CD14-positive monocyte (primary cell): ENCODE measurements around the gene LAMA4. TPM values are rescaled to one million over a fixed set of nuclear protein-coding genes. Genes with fewer than 3 reads are reported as not detected.

Source experiments
- DNase-seq, 3 donors: peaks; one replicate each; pipeline ENCODE4 v3.0.0-alpha.2; 2011 to 2022
- H2AFZ ChIP-seq: 2 replicates; pipeline ENCODE4 v1.6.0; 2012; ENCODE audit warnings: mild to moderate bottlenecking, low read depth, low read length, inconsistent platforms; ENCODE audit not compliant: insufficient read depth, poor library complexity, severe bottlenecking
- H3K27ac ChIP-seq, 2 donors: 1 replicate in 1 of 2; 2 replicates in 1 of 2; pipeline ENCODE4 v1.5.1; 2012 to 2013; ENCODE audit warnings: low read length in 2 of 2, control low read depth in 1 of 2, inconsistent platforms in 1 of 2, low read depth in 1 of 2, mild to moderate bottlenecking in 1 of 2
- H3K27me3 ChIP-seq, 2 donors: one replicate each; pipeline versions ENCODE4 v1.6.0 to v1.6.1; 2011 to 2013; ENCODE audit warnings: low read length in 2 of 2; ENCODE audit not compliant: control insufficient read depth in 2 of 2, insufficient read depth in 2 of 2
- H3K36me3 ChIP-seq, 2 donors: replicated peaks in 1 of 2; 1 replicate in 1 of 2; 2 replicates in 1 of 2; pipeline versions ENCODE4 v1.5.1 to v1.6.1; 2012 to 2013; ENCODE audit warnings: low read length in 2 of 2, control low read depth in 1 of 2, inconsistent platforms in 1 of 2, mild to moderate bottlenecking in 1 of 2; ENCODE audit not compliant: insufficient read depth in 2 of 2, control insufficient read depth in 1 of 2
- H3K4me1 ChIP-seq, 2 donors: 1 replicate in 1 of 2; 2 replicates in 1 of 2; pipeline versions ENCODE4 v1.5.1 to v1.6.1; 2012 to 2013; ENCODE audit warnings: low read length in 2 of 2, control low read depth in 1 of 2, inconsistent platforms in 1 of 2, mild to moderate bottlenecking in 1 of 2, moderate library complexity in 1 of 2; ENCODE audit not compliant: insufficient read depth in 2 of 2, control insufficient read depth in 1 of 2
- H3K4me2 ChIP-seq: replicated peaks from 2 replicates; pipeline ENCODE3; 2012; ENCODE audit warnings: low read length, moderate library complexity, mild to moderate bottlenecking; ENCODE audit not compliant: poor library complexity, severe bottlenecking; ENCODE audit errors: extremely low read depth
- H3K4me3 ChIP-seq, 3 experiments: fragments of 200-600 bp in 1 of 3; sonication (generic) in 1 of 3; replicated peaks in 1 of 3; 1 replicate in 2 of 3; 2 replicates in 1 of 3; pipeline ENCODE4 v1.5.1; 2011 to 2013; ENCODE audit warnings: low read length in 3 of 3, mild to moderate bottlenecking in 3 of 3, control low read depth in 2 of 3, low read depth in 2 of 3, inconsistent platforms in 1 of 3, moderate library complexity in 1 of 3
- H3K79me2 ChIP-seq: 2 replicates; pipeline ENCODE4 v1.6.0; 2012; ENCODE audit warnings: mild to moderate bottlenecking, control low read depth, inconsistent platforms, low read length, moderate library complexity; ENCODE audit not compliant: insufficient read depth
- H3K9ac ChIP-seq: 2 replicates; pipeline ENCODE4 v1.6.0; 2017; ENCODE audit warnings: low read length, mild to moderate bottlenecking; ENCODE audit not compliant: insufficient read depth, poor library complexity, severe bottlenecking
- H3K9me3 ChIP-seq, 2 donors: replicated peaks in 1 of 2; 1 replicate in 1 of 2; 2 replicates in 1 of 2; pipeline versions ENCODE4 v1.5.1 to v1.6.1; 2012 to 2013; ENCODE audit warnings: low read length in 2 of 2, control low read depth in 1 of 2; ENCODE audit not compliant: control insufficient read depth in 1 of 2, insufficient read depth in 1 of 2
- H4K20me1 ChIP-seq: 2 replicates; pipeline ENCODE4 v1.6.0; 2012; ENCODE audit warnings: mild to moderate bottlenecking, low read length, control low read depth, moderate library complexity; ENCODE audit not compliant: insufficient read depth
- H3K27ac Mint-ChIP-seq, 7 donors: one replicate each; pipeline ENCODE4 v1.8.0; 2020; ENCODE audit warnings: mild to moderate bottlenecking in 7 of 7, mixed read lengths in 7 of 7, moderate library complexity in 6 of 7, inconsistent platforms in 2 of 7
- H3K27me3 Mint-ChIP-seq, 3 donors: one replicate each; pipeline ENCODE4 v1.8.0; 2021 to 2022; ENCODE audit warnings: low read depth in 3 of 3, mild to moderate bottlenecking in 3 of 3, mixed read lengths in 3 of 3, moderate library complexity in 3 of 3, inconsistent platforms in 1 of 3
- H3K36me3 Mint-ChIP-seq, 2 donors: one replicate each; pipeline ENCODE4 v1.8.0; 2020; ENCODE audit warnings: mixed read lengths in 2 of 2, inconsistent platforms in 1 of 2, mild to moderate bottlenecking in 1 of 2
- H3K4me1 Mint-ChIP-seq: one replicate; pipeline ENCODE4 v1.8.0; 2020; ENCODE audit warnings: mild to moderate bottlenecking, mixed read lengths
- H3K4me3 Mint-ChIP-seq, 2 donors: one replicate each; pipeline ENCODE4 v1.8.0; 2020; ENCODE audit warnings: mild to moderate bottlenecking in 2 of 2, mixed read lengths in 2 of 2, moderate library complexity in 1 of 2
- H3K9me3 Mint-ChIP-seq, 7 donors: one replicate each; pipeline ENCODE4 v1.8.0; 2020 to 2022; ENCODE audit warnings: mixed read lengths in 7 of 7, mild to moderate bottlenecking in 6 of 7, moderate library complexity in 6 of 7, inconsistent platforms in 2 of 7
- WGBS: methylation state at CpG from one replicate; pipeline ENCODE4 v1.1.5; 2013; ENCODE audit warnings: missing lambda C conversion rate; ENCODE audit not compliant: insufficient coverage; 5-methylcytosine and 5-hydroxymethylcytosine counted together
- intact Hi-C, 2 donors: fragments of 100-400 bp; cut with micrococcal nuclease; formaldehyde crosslinking; loops; one replicate each; pipeline versions ENCODE4 v1.15.0 to v1.15.1; 2023
- polyA plus RNA-seq, 3 donors: library from polyadenylated mRNA; depleted of rRNA in 1 of 3; unstranded in 2 of 3; stranded (reverse) in 1 of 3; fragments of 300-500 nt in 2 of 3; fragments of >200 nt in 1 of 3; fragmentation: Illumina TruSeq in 2 of 3; gene quantifications; 1 replicate in 2 of 3; 2 replicates in 1 of 3; pipeline ENCODE4 v1.2.3, GENCODE V29; 2012 to 2021
- TF ChIP-seq, protein P1 (sequence below): fragments of 200-600 bp; IDR thresholded peaks from one replicate; pipeline ENCODE4 v1.8.0; 2022; ENCODE audit warnings: antibody characterized with exemption, mild to moderate bottlenecking

Gene LAMA4
- polyA plus RNA-seq, 3 donors, result not detected

GRCh38 chr6:112245511-112246203, 8.7 kb downstream of the LAMA4 start:
- Mint-ChIP-seq H3K27me3 (peaks cover 3 to 6% (median 5%) of the 10 kb centered on the region in 3 donors), H3K9me3 (peaks cover 0 to 2% (median 0%) of the 10 kb centered on the region in 7 donors), H3K4me1 (no peaks in the 10 kb centered on the region), H3K36me3 (no peaks in the 10 kb centered on the region), H3K4me3 (no peak overlapping the region), H3K27ac (no peak overlapping the region)
- H4K20me1 ChIP-seq, result no peaks in the 10 kb centered on the region
- no peak overlapping the region for H3K4me2 ChIP-seq
- no peak overlapping the region for H3K9ac ChIP-seq
- no peak overlapping the region for H3K4me3 ChIP-seq
- intact Hi-C loops, result no loop called here
- no peak overlapping the region for H2AFZ ChIP-seq
- TF ChIP-seq, protein P1, sequence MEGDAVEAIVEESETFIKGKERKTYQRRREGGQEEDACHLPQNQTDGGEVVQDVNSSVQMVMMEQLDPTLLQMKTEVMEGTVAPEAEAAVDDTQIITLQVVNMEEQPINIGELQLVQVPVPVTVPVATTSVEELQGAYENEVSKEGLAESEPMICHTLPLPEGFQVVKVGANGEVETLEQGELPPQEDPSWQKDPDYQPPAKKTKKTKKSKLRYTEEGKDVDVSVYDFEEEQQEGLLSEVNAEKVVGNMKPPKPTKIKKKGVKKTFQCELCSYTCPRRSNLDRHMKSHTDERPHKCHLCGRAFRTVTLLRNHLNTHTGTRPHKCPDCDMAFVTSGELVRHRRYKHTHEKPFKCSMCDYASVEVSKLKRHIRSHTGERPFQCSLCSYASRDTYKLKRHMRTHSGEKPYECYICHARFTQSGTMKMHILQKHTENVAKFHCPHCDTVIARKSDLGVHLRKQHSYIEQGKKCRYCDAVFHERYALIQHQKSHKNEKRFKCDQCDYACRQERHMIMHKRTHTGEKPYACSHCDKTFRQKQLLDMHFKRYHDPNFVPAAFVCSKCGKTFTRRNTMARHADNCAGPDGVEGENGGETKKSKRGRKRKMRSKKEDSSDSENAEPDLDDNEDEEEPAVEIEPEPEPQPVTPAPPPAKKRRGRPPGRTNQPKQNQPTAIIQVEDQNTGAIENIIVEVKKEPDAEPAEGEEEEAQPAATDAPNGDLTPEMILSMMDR, result no peak
- no peak overlapping the region for H3K27ac ChIP-seq
- no peaks in the 10 kb centered on the region for H3K36me3 ChIP-seq
- peaks cover 0 to 2% of the 10 kb centered on the region in 2 donors for H3K27me3 ChIP-seq
- H3K79me2 ChIP-seq, result no peaks in the 10 kb centered on the region
- no peaks in the 10 kb centered on the region for H3K4me1 ChIP-seq
- no peak for DNase-seq
- H3K9me3 ChIP-seq, result no peaks in the 10 kb centered on the region
- no CpG with 5 or more reads among the region's 5 CpGs for WGBS

DNA sequence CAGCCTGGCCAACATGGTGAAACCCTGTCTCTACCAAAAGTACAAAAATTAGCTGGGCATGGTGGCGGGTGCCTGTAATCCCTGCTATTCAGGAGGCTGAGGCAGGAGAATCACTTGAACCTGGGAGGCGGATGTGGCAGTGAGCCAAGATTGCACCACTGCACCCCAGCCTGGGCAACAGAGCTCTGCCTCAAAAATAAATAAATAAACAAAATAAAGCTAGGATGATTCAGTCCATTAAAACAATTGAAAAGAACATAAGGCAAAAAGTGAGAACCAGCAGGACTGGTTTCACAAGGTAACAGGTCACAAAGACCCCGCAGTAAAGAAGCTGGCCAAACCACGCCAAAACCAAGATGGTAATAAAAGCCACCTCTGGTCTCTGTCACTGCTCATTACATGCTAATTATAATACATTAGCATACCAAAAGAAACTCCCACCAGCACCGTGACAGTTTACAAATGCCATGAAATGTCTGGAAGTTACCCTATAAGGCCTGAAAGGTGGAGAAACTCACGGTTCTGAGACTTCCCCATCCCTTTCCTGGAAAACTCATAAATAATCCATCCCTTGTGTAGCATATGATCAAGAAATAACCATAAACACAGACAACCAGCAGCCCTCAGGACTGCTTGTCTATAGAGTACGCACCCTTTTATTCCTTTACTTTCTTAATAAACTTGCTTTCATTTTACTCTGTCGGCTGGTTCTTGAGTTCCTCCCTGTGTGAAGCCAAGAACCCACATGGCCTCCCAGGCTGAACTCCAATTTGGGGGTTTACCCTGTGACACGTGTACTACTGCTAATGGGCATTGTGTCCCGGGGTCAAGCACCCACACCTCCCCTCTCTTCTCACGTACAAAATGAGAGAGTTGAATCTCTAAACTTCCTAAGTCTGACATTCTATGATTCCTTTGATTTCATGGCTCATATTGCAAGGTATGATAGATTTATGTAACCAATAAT, 10.2 kb downstream of the LAMA4 start:
- Mint-ChIP-seq H3K27me3 (peaks cover 0 to 5% (median 3%) of the 10 kb centered on the region in 3 donors), H3K4me3 (no peak overlapping the region), H3K27ac (no peak overlapping the region), H3K9me3 (peaks cover 0 to 2% (median 0%) of the 10 kb centered on the region in 7 donors), H3K36me3 (no peaks in the 10 kb centered on the region), H3K4me1 (no peaks in the 10 kb centered on the region)
- H3K4me3 ChIP-seq, result no peak overlapping the region
- H3K27me3 ChIP-seq, result no peaks in the 10 kb centered on the region
- H3K79me2 ChIP-seq, result no peaks in the 10 kb centered on the region
- no peak for DNase-seq
- 94% methylated on average over 6 of the region's 11 CpGs for WGBS
- intact Hi-C loops, result no loop called here
- no peaks in the 10 kb centered on the region for H3K36me3 ChIP-seq
- no peak overlapping the region for H3K4me2 ChIP-seq
- H3K4me1 ChIP-seq, result no peaks in the 10 kb centered on the region
- no peak overlapping the region for H3K27ac ChIP-seq
- TF ChIP-seq, protein P1, result no peak
- no peak overlapping the region for H3K9ac ChIP-seq
- H3K9me3 ChIP-seq, result no peaks in the 10 kb centered on the region
- H2AFZ ChIP-seq, result no peak overlapping the region
- no peaks in the 10 kb centered on the region for H4K20me1 ChIP-seq
